Activated T-cell treated with anti-CD3 and anti-CD28 coated beads, Interleukin-2, amount 50 U/mL, for 72 hours (primary cell): Measurements from ENCODE around the gene IL26. TPM values are rescaled to one million over a fixed set of nuclear protein-coding genes. Genes with fewer than 3 reads are reported as not detected.

Experiments
- ATAC-seq, 2 donors: fragments of 150-1000 bp; cut with Tn5 transposase; replicated peaks in 1 of 2; 2 replicates each; pipeline ENCODE4 v1.10.0; 2021; ENCODE audit warnings: moderate library complexity in 2 of 2, mild to moderate bottlenecking in 1 of 2
- DNase-seq, 2 donors: peaks; one replicate each; pipeline ENCODE4 v3.0.0; 2021 to 2022; ENCODE audit warnings: mixed read lengths in 1 of 2
- H3K27ac Mint-ChIP-seq: one replicate; pipeline ENCODE4 v1.8.0; 2022; ENCODE audit warnings: mild to moderate bottlenecking, moderate library complexity, mixed read lengths
- H3K27me3 Mint-ChIP-seq: one replicate; pipeline ENCODE4 v1.8.0; 2022; ENCODE audit warnings: low read depth, mixed read lengths
- H3K36me3 Mint-ChIP-seq, 2 donors: one replicate each; pipeline ENCODE4 v1.8.0; 2022; ENCODE audit warnings: mixed read lengths in 2 of 2, mild to moderate bottlenecking in 1 of 2; ENCODE audit not compliant: insufficient read depth in 2 of 2
- H3K4me1 Mint-ChIP-seq: one replicate; pipeline ENCODE4 v1.8.0; 2022; ENCODE audit warnings: low read depth, mixed read lengths
- H3K4me3 Mint-ChIP-seq, 2 donors: one replicate each; pipeline ENCODE4 v1.8.0; 2022; ENCODE audit warnings: mild to moderate bottlenecking in 2 of 2, mixed read lengths in 2 of 2, moderate library complexity in 2 of 2
- H3K9me3 Mint-ChIP-seq, 2 donors: one replicate each; pipeline ENCODE4 v1.8.0; 2022; ENCODE audit warnings: mixed read lengths in 2 of 2
- total RNA-seq, 2 donors: library from RNA; stranded (reverse); gene quantifications; one replicate each; pipeline ENCODE4 v1.2.3, GENCODE V29; 2022

The IL26 gene
- total RNA-seq, 2 donors from 2014 or later = 0.53 to 1.6 TPM

DNA sequence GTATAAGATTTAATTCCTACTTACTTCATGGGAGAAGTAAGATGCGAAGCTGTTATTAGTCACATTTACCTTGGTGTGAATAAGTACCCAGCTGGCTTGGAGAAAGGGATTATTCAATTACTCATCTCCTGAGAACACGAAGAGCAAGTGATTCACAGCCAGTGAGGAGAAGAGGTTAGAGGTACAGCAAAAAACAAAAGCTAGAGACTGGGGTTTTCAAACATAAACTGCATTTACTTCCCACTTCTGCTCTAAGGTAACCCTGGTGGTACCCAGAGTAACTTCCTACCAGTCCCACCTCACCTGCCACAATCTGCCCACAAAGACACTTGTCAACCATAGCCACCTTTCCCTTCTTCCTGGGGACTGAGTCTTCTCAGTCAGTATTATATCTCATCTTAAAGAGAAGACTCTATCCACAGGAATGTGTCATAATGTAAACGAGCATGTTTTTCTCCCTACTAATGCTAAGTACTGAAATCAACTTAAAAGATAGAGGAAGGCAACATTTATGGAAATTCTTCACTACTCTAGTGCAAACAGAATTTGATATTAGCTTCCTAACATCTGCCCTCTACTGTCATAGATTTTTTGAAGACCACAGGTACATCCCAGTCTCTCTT lies 33.8 kb upstream of the IL26 start:
- H3K27ac Mint-ChIP-seq = peak overlapping the region; percentile 34
- peak; percentile 88 for ATAC-seq
- peaks cover 52% of the 10 kb centered on the region for H3K4me1 Mint-ChIP-seq
- no peaks in the 10 kb centered on the region for H3K36me3 Mint-ChIP-seq
- DNase-seq = peak; percentile 68 to 70
- peaks cover 54% of the 10 kb centered on the region for H3K27me3 Mint-ChIP-seq
- H3K9me3 Mint-ChIP-seq = no peaks in the 10 kb centered on the region
- H3K4me3 Mint-ChIP-seq = peak overlapping the region; percentile 11 to 27

DNA sequence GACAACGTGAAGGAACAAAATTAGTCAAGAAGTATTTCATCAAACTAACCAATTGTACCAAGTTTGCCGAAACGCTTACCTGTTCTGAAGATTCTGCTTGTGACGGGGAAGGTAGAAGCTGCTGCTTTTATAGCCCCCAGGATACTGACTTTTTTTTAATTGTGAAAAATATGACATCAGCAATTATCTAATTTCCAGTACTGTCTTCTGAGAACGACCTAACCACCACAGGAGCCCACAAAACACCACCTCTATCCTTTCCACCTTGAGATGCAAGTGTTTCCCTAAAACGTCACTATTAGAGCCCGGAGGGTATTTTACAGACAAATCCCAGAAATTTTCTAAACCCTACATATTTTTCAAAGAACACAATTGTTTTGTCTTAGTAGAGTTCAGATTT lies 27.9 kb upstream of the IL26 start, which contains the start of gene IL22:
Gene IL22, minus strand, starts transcription at position 101 of the 400 bp plus-strand sequence. CDS start 156 bp downstream, outside the sequence.
- no peaks in the 10 kb centered on the region for H3K9me3 Mint-ChIP-seq
- ATAC-seq (no peak), DNase-seq (no peak)
- no peaks in the 10 kb centered on the region for H3K36me3 Mint-ChIP-seq
- no peak within 1 kb of the TSS for H3K4me3 Mint-ChIP-seq
- peaks cover 11% of the 10 kb centered on the region for H3K4me1 Mint-ChIP-seq
- H3K27ac Mint-ChIP-seq = no peak within 1 kb of the TSS
- H3K27me3 Mint-ChIP-seq = peaks cover 83% of the 10 kb centered on the region

DNA sequence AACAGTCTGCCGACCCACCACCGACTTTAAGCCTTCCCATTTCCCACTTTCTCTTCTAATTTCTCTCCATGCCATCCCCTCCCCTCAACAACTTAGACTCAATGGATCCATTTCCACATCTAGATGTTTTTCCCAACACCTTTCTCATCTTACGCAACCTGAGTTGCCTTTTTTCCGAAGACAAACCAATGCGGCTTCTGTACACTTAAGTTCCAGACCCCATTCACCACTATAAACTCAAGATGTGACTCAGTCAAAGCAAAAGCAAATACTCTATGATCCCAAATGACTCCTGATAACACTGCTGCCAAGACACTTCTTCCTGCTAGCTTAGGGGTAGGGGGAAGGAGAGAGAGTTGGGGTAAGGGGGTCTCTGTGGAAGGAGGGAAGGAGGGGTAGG lies 26.5 kb upstream of the IL26 start:
- Mint-ChIP-seq H3K27ac (no peak overlapping the region), H3K27me3 (peaks cover 79% of the 10 kb centered on the region), H3K4me3 (peak overlapping the region in 1 of 2 donors; percentile 56), H3K9me3 (no peaks in the 10 kb centered on the region), H3K4me1 (peaks cover 6% of the 10 kb centered on the region), H3K36me3 (no peaks in the 10 kb centered on the region)
- no peak for DNase-seq
- peak in 1 of 2 donors; percentile 39 for ATAC-seq

DNA sequence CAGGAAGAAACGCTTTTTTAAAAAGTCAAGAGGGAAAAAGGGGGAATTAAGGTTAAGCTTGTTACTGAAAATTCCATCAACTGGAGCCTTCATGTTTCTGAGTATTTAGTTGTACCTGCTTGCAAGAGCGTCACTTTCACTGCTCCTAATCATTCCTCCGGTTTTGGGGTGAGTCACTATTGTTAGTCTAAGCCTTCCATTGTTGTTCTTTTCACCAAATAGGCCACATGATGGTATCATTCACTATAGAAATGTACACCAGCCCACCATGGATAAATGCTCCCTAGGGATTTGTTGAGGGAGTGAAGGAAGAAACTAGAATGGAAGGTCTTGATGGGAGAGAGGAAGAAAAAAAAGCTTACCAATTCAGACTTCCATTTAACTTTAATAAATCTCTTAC lies 24.8 kb upstream of the IL26 start:
- Mint-ChIP-seq H3K4me1 (peaks cover 6% of the 10 kb centered on the region), H3K9me3 (no peaks in the 10 kb centered on the region), H3K27ac (no peak overlapping the region), H3K4me3 (no peak overlapping the region), H3K36me3 (no peaks in the 10 kb centered on the region), H3K27me3 (peaks cover 83% of the 10 kb centered on the region)
- no peak for DNase-seq
- ATAC-seq = no peak

DNA sequence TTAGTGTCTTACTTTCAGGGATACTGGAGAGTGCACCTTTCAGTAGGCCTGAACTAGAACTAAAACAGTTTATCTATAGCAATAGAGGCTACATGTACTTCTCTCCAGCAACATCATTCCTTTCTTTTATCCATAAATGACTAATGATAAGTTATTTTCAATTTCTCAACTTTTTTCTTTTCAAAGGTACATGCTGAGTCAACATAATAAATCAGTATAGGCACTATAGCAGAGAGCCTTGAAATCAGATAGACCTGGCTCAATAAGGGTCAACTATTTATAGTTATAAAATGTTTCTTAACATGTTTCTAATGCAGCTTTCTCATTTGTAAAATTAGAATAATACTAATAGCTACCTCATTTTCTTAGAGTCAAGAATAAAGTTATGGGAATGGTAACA lies 22.2 kb upstream of the IL26 start:
- Mint-ChIP-seq H3K9me3 (peaks cover under 1% of the 10 kb centered on the region in 2 donors), H3K4me3 (no peak overlapping the region), H3K27ac (no peak overlapping the region), H3K36me3 (peaks cover 0 to 3% of the 10 kb centered on the region in 2 donors), H3K4me1 (peaks cover under 1% of the 10 kb centered on the region), H3K27me3 (peaks cover 78% of the 10 kb centered on the region)
- no peak for ATAC-seq
- no peak for DNase-seq

DNA sequence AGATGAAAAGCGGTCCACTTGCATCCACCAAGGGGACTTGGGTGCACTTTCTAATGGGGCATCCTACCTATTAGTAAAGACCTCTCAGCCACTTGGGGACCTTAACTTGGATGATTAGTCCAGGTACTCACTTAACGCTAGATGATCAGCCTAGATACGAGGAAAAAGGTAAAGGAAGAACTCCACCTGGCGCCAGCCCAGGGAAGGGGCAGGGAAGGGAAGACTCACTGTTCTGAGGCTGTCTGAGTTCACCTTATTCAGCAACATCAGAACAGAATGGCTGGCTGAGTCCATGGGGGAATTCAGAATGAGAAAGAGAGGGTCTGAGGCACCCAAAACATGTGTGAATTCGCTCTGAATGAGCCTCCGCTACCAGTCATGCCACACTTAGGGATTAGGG lies 20.7 kb upstream of the IL26 start:
- no peak for ATAC-seq
- peaks cover 0 to 4% of the 10 kb centered on the region in 2 donors for H3K36me3 Mint-ChIP-seq
- H3K27ac Mint-ChIP-seq = no peak overlapping the region
- peaks cover 2% of the 10 kb centered on the region in 2 donors for H3K9me3 Mint-ChIP-seq
- peaks cover 64% of the 10 kb centered on the region for H3K27me3 Mint-ChIP-seq
- peaks cover 14% of the 10 kb centered on the region for H3K4me1 Mint-ChIP-seq
- DNase-seq = no peak
- H3K4me3 Mint-ChIP-seq = no peak overlapping the region

DNA sequence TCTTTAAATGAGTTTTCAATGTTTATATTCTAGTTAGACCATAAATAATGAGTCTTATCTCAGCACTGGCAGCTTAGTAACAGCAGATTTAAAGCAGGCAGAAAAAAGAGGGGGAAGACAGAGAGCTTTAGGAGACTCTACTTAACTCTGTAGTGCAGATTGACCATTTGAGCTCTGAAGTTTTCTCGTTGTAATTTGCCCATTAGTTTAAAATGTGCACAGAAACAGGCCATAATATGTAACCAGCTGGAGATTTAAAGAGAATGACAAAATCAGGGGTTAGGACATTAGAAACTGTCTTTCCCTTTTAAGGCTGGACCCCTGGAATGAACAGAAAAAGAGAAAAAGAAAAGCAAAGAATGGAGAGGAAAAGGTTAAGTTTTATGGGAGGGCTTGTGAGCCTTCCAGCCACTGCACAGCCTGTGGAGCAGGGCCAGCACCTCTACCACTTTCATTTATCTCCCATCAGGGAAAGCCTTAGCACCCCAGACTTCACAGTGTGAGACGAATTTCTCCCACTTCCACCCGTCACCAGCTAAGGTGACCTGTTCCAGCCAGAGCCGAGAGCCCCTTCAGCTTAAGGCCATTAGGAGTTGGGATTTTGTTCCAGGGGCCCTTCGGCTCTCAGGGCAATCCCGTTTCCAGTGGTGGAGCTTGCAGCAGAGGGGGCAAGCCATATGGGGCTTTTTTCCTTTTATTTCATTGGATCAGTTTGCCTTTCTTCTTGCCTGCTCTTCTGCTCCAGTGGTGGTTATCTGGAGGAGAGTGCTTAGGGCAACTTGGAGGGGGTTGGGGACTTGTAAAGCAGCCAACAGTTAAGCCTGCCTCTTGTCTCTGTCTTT lies 19.8 kb upstream of the IL26 start:
- Mint-ChIP-seq H3K4me3 (no peak overlapping the region), H3K4me1 (peaks cover 24% of the 10 kb centered on the region), H3K36me3 (peaks cover 0 to 4% of the 10 kb centered on the region in 2 donors), H3K27ac (no peak overlapping the region), H3K9me3 (peaks cover 2% of the 10 kb centered on the region in 2 donors), H3K27me3 (peaks cover 54% of the 10 kb centered on the region)
- DNase-seq (no peak), ATAC-seq (no peak)

DNA sequence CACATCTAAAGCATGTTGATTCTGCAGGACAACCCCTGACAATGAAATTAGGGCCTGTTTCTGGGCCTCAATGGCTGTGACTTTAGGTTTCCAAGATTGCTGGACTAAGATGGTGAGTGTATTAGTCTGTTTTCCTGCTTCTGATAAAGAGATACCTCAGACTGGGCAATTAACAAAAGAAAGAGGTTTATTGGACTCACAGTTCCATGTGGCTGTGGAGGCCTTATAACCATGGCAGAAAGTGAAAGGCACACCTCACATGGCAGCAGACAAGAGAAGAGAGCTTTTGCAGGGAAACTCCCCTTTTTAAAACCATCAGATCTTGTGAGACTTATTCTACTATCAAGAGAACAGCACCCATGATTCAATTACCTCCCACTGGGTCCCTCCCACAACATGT lies 17.2 kb upstream of the IL26 start:
- DNase-seq = no peak
- H3K27ac Mint-ChIP-seq = no peak overlapping the region

DNA sequence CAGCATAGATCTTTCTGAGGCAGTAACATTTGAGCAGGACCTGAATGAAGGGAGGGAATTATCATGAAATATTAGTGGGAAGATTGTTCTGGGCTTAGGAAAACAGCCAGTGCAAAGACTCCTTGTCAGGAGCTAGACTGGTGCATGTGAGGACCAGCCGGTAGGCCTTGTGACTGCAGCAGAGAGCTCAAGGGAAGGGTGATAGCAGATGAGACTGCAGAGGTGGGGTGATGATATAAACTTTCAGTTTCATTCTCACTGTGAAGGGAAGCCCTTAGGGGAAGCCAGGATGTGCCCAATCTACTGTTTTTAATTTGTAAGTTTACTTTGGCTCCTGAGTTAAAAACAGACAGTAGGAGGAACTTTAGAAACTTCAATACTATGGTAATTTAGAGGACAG lies 15.4 kb upstream of the IL26 start:
- ATAC-seq = peak; percentile 98 to 99
- peak overlapping the region; percentile 74 for H3K27ac Mint-ChIP-seq
- H3K4me1 Mint-ChIP-seq = peaks cover 54% of the 10 kb centered on the region
- peak overlapping the region; percentile 57 to 85 for H3K4me3 Mint-ChIP-seq
- peaks cover 3 to 6% of the 10 kb centered on the region in 2 donors for H3K36me3 Mint-ChIP-seq
- H3K27me3 Mint-ChIP-seq = peaks cover 24% of the 10 kb centered on the region
- peaks cover 2% of the 10 kb centered on the region in 2 donors for H3K9me3 Mint-ChIP-seq
- peak; percentile 68 to 71 for DNase-seq

More for the DNA sequence above, 17.2 kb upstream of the IL26 start:
- no peak for ATAC-seq
- Mint-ChIP-seq H3K36me3 (peaks cover 2 to 6% of the 10 kb centered on the region in 2 donors), H3K4me3 (no peak overlapping the region), H3K27me3 (peaks cover 42% of the 10 kb centered on the region), H3K4me1 (peaks cover 38% of the 10 kb centered on the region), H3K9me3 (peaks cover 2% of the 10 kb centered on the region in 2 donors)

DNA sequence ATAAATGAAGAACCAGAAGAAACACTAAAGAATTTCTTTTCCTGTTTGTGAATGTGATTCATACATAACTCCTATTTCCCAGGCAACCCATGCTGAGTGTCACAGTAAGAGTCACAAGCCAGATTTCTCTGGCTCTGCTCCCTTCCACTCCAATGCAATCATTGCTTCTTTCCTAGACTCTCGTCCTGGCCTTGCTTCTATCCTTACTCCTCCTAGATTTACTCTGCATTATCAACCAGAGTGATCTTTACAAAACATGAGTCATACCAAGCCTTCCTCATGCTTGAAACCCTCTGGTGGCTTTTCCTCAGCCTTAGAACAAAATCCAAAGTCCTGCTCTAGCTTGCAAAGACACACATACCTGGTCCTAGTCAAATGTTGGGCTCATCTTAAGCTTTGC lies 14.5 kb upstream of the IL26 start:
- Mint-ChIP-seq H3K36me3 (peaks cover 3 to 6% of the 10 kb centered on the region in 2 donors), H3K27me3 (peaks cover 18% of the 10 kb centered on the region), H3K4me1 (peaks cover 59% of the 10 kb centered on the region), H3K9me3 (peaks cover 2% of the 10 kb centered on the region in 2 donors), H3K4me3 (peak overlapping the region in 1 of 2 donors; percentile 85), H3K27ac (no peak overlapping the region)
- ATAC-seq = peak in 1 of 2 donors; percentile 9
- no peak for DNase-seq

DNA sequence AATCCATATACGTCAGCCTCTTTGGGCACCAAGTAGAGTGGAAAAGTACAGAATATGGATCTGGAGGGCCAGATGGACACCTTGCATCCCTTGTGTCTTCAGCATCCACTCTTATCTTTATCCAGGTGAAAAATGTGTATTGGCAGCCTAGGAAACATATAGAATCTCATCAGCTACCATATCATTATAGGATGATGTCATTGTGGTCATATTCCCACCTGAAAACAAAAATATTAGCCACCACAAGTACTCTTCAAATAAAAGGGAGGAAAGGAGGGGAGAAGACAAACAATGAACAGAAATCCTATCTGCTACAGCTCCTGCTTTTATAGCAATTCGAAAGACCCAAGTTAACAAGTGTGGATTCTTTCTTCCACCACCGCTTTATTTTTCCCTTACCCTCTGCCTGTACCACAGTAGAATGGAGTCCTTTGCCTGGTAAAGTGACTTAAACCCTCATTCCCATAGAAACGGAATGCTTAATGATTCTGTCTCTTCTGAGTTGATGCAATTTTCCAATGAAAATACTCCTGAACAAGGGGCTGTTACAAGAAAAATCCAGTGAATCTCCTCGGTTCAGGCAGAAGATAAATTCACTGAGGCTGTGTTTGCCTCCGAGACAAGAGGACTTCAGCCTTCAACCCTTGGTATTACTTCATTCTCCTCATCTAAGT lies 13.8 kb upstream of the IL26 start:
- Mint-ChIP-seq H3K9me3 (peaks cover 2% of the 10 kb centered on the region in 2 donors), H3K27ac (no peak overlapping the region), H3K27me3 (peaks cover 11% of the 10 kb centered on the region), H3K4me1 (peaks cover 65% of the 10 kb centered on the region), H3K36me3 (peaks cover 3 to 6% of the 10 kb centered on the region in 2 donors), H3K4me3 (no peak overlapping the region)
- ATAC-seq = no peak
- DNase-seq = no peak

DNA sequence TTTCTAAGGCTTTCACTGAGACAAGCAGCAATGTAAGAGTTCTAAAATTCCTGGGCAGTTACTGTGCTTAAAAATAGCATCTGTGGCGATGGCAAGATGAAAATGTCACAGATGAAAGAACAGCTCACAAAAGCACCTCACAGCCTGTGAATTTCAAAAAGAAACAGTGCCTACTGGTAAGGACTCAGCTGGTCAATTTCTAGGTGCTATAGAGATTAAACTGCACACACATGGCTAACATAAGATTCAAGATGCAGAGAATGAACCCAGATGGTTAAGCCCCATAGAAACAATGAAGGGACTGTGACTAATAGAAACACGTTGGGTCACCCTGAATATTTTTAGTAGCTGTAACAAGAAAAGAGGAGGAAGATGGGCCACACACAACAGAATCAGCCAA lies 12.0 kb upstream of the IL26 start:
- H3K27ac Mint-ChIP-seq = no peak overlapping the region
- ATAC-seq (no peak), DNase-seq (no peak)
- no peaks in the 10 kb centered on the region for H3K9me3 Mint-ChIP-seq
- H3K27me3 Mint-ChIP-seq = peaks cover 11% of the 10 kb centered on the region
- peak overlapping the region in 1 of 2 donors; percentile 90 for H3K4me3 Mint-ChIP-seq
- peaks cover 68% of the 10 kb centered on the region for H3K4me1 Mint-ChIP-seq
- H3K36me3 Mint-ChIP-seq = peaks cover 2 to 3% of the 10 kb centered on the region in 2 donors

DNA sequence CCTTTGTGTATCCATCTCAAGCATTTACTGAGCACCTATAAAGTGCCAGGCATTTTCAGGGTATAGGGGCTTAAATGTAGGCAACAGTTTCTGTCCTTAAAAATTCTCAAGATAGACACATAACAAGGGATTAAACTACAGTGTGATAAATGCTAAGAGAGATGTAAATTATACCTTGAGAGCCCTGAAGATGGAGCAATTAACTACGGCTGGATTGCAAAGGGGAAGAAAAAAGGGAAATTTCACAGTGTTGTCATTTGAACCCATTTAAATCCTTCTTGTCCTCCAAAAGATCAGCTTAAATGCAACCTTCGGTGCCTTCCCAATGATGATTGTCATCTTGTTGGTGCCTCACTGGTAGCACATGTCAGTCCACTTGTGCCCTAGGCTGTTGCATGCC lies 11.5 kb upstream of the IL26 start:
- Mint-ChIP-seq H3K4me1 (peaks cover 63% of the 10 kb centered on the region), H3K4me3 (peak overlapping the region; percentile 81 to 90), H3K27me3 (peaks cover 14% of the 10 kb centered on the region), H3K9me3 (no peaks in the 10 kb centered on the region), H3K27ac (peak overlapping the region; percentile 79), H3K36me3 (peaks cover 2 to 3% of the 10 kb centered on the region in 2 donors)
- ATAC-seq = no peak
- DNase-seq = no peak
